Measurements from ENCODE around the gene ENTPD2. TPM values are rescaled to one million over a fixed set of nuclear protein-coding genes. Genes with fewer than 3 reads are reported as not detected.

ENTPD2 gene
- total RNA-seq, 1 experiment from 2014 or later = 32.5 TPM

GRCh38 chr9:137027369-137028262 lies 26.2 kb downstream of the ENTPD2 start, which contains the start of gene ABCA2:
ABCA2 (minus strand) TSS chr9:137028237; CDS start chr9:137028140, 97 bp downstream.
- no peaks in the 10 kb centered on the region for H3K9me2 ChIP-seq (ENCODE audit: insufficient read depth)
- peak within 1 kb of the TSS; percentile 93 for H3K9ac ChIP-seq (ENCODE audit: low read length)

GRCh38 chr9:137026828-137027227 lies 27.0 kb downstream of the ENTPD2 start:
- H3K27me3 ChIP-seq (ENCODE audit: insufficient read depth, low read length) = no peaks in the 10 kb centered on the region
- no peaks in the 10 kb centered on the region for H4K20me1 ChIP-seq (ENCODE audit: insufficient read depth)
- H3K36me3 ChIP-seq (ENCODE audit: control insufficient read depth in 1 of 2, insufficient read depth in 2 of 2, low read length in 2 of 2) = no peaks in the 10 kb centered on the region
- H3K4me3 ChIP-seq (replicated peaks in 1 of 2; ENCODE audit: low read depth in 1 of 2, low read length in 2 of 2) = peak overlapping the region; percentile 63 to 87
- peak overlapping the region; percentile 85 for H3K27ac ChIP-seq (ENCODE audit: low read depth, low read length)
- RAD21 ChIA-PET (ENCODE audit: low non-redundant PET in 1 of 2, low total read pairs in 2 of 2, uncharacterized antibody in 2 of 2, unreplicated experiment in 2 of 2) = no interaction called here
- no peak for ATAC-seq
- TSS peak; percentile 40 for BruUV-seq (replicated peaks)
- H3K9me2 ChIP-seq (ENCODE audit: insufficient read depth) = no peaks in the 10 kb centered on the region
- H3K79me2 ChIP-seq (ENCODE audit: insufficient read depth, low read length) = peaks cover 31% of the 10 kb centered on the region
- H3K9me3 ChIP-seq (ENCODE audit: control insufficient read depth in 1 of 2, insufficient read depth in 1 of 2, low read depth in 1 of 2, low read length in 2 of 2) = no peaks in the 10 kb centered on the region
- H3K4me1 ChIP-seq (ENCODE audit: control insufficient read depth in 1 of 2, insufficient read depth in 2 of 2, low read length in 2 of 2) = peaks cover 37 to 58% of the 10 kb centered on the region in 2 experiments
- H3K9ac ChIP-seq (ENCODE audit: low read length) = peak overlapping the region; percentile 93
- DNase-seq (ENCODE audit: low read depth, low spot score) = no peak
- POLR2A ChIA-PET = no interaction called here
- peak overlapping the region; percentile 100 for H3K4me2 ChIP-seq (ENCODE audit: low read length)
- intact Hi-C loops (cut with micrococcal nuclease) = loop anchor here (5.0 kb wide), 1 partner anchor 180 kb away; the partner anchor contains the start of gene PHPT1
- CTCF ChIA-PET = interaction anchor here (0.7 to 1.7 kb wide), 3 partner anchors 20 to 268 kb away, joined by 3 to 5 read pairs (median 4); partner anchors contain the start of genes LCN8 and NPDC1
- H2AFZ ChIP-seq (ENCODE audit: low read depth, low read length, poor library complexity, severe bottlenecking) = no peak overlapping the region
- TF ChIP-seq MAX (IDR thresholded peaks at IDR 0.05) = no peak
- no peak for TF ChIP-seq FOSL1 (IDR thresholded peaks at IDR 0.05; ENCODE audit: low read depth)
- no peak for TF ChIP-seq SRF (IDR thresholded peaks at IDR 0.05; ENCODE audit: low read depth)
- TF ChIP-seq REST (IDR thresholded peaks at IDR 0.05; ENCODE audit: low read depth) = no peak
- TF ChIP-seq SIN3A (IDR thresholded peaks at IDR 0.05; ENCODE audit: low read depth) = no peak
- TF ChIP-seq ZFX (IDR thresholded peaks at IDR 0.05) = no peak
- TF ChIP-seq JUND (IDR thresholded peaks at IDR 0.05) = no peak
- TF ChIP-seq CTCF (IDR thresholded peaks at IDR 0.05 in 2 of 3, conservative IDR thresholded peaks at IDR 0.05 in 1 of 3; ENCODE audit: borderline replicate concordance in 1 of 3, insufficient read depth in 1 of 3, low read depth in 2 of 3, low read length in 2 of 3) = no peak
- TF ChIP-seq CEBPB (IDR thresholded peaks at IDR 0.05; ENCODE audit: low read depth) = no peak
- no peak for TF ChIP-seq ZNF274 (IDR thresholded peaks at IDR 0.05; ENCODE audit: low read depth, low read length)
- TF ChIP-seq SP1 (IDR thresholded peaks at IDR 0.05; ENCODE audit: low read depth) = no peak

More at GRCh38 chr9:137027369-137028262, 26.2 kb downstream of the ENTPD2 start, which contains the start of gene ABCA2:
- DNase-seq (ENCODE audit: low read depth, low spot score) (no peak), ATAC-seq (peak; percentile 35)
- Histone ChIP-seq H3K36me3 (ENCODE audit: control insufficient read depth in 1 of 2, insufficient read depth in 2 of 2, low read length in 2 of 2) (no peaks in the 10 kb centered on the region), H2AFZ (ENCODE audit: low read depth, low read length, poor library complexity, severe bottlenecking) (peak within 1 kb of the TSS; percentile 88), H4K20me1 (ENCODE audit: insufficient read depth) (no peaks in the 10 kb centered on the region), H3K4me1 (ENCODE audit: control insufficient read depth in 1 of 2, insufficient read depth in 2 of 2, low read length in 2 of 2) (peaks cover 32 to 55% of the 10 kb centered on the region in 2 experiments), H3K4me2 (ENCODE audit: low read length) (peak within 1 kb of the TSS; percentile 100), H3K9me3 (ENCODE audit: control insufficient read depth in 1 of 2, insufficient read depth in 1 of 2, low read depth in 1 of 2, low read length in 2 of 2) (no peaks in the 10 kb centered on the region), H3K4me3 (replicated peaks in 1 of 2; ENCODE audit: low read depth in 1 of 2, low read length in 2 of 2) (peak within 1 kb of the TSS; percentile 63 to 87), H3K27me3 (ENCODE audit: insufficient read depth, low read length) (no peaks in the 10 kb centered on the region), H3K27ac (ENCODE audit: low read depth, low read length) (peak within 1 kb of the TSS; percentile 85), H3K79me2 (ENCODE audit: insufficient read depth, low read length) (peaks cover 31% of the 10 kb centered on the region)
- no TSS peak for BruUV-seq (replicated peaks)
- TF ChIP-seq JUND (IDR thresholded peaks at IDR 0.05) = no peak
- TF ChIP-seq CEBPB (IDR thresholded peaks at IDR 0.05; ENCODE audit: low read depth) = no peak
- no peak for TF ChIP-seq CBX3 (IDR thresholded peaks at IDR 0.05; ENCODE audit: low read depth)
- peak; percentile 60; the same call in 1 of the 2 replicates for TF ChIP-seq ZFX (IDR thresholded peaks at IDR 0.05)
- peak; percentile 23; the same call in 1 of the 2 replicates for TF ChIP-seq POLR2AphosphoS5 (IDR thresholded peaks at IDR 0.05; ENCODE audit: low read depth, low read length)
- no peak for TF ChIP-seq YY1 (IDR thresholded peaks at IDR 0.05; ENCODE audit: extremely low read depth, insufficient replicate concordance, low read depth, low read length)
- no peak for TF ChIP-seq SIN3A (IDR thresholded peaks at IDR 0.05; ENCODE audit: low read depth)
- intact Hi-C loops (cut with micrococcal nuclease) = loop anchor here (5.0 kb wide), 1 partner anchor 180 kb away; the partner anchor contains the start of gene PHPT1
- ChIA-PET POLR2A (no interaction called here), RAD21 (ENCODE audit: low non-redundant PET in 1 of 2, low total read pairs in 2 of 2, uncharacterized antibody in 2 of 2, unreplicated experiment in 2 of 2) (no interaction called here), CTCF (interaction anchor here (1.1 to 1.9 kb wide), 3 partner anchors 19 to 83 kb away, joined by 4 to 16 read pairs (median 5); partner anchors contain the start of genes FBXW5 and NPDC1)

Data from HCT116 (cell line).